AG10803 (cell line): ENCODE results near the gene RAB10.

Experiments used
- DNase-seq: peaks from one replicate; pipeline ENCODE4 v3.0.0; 2010; ENCODE audit warnings: low read depth
- H3K4me3 ChIP-seq: 2 replicates; pipeline ENCODE4 v1.5.1; 2011; ENCODE audit warnings: mild to moderate bottlenecking, low read length, control low read depth
- TF ChIP-seq, protein P1 (sequence below): conservative IDR thresholded peaks from 2 replicates; pipeline ENCODE4 v1.5.1; 2011; ENCODE audit warnings: mild to moderate bottlenecking, low read length, control low read depth, inconsistent platforms

The RAB10 gene

DNA sequence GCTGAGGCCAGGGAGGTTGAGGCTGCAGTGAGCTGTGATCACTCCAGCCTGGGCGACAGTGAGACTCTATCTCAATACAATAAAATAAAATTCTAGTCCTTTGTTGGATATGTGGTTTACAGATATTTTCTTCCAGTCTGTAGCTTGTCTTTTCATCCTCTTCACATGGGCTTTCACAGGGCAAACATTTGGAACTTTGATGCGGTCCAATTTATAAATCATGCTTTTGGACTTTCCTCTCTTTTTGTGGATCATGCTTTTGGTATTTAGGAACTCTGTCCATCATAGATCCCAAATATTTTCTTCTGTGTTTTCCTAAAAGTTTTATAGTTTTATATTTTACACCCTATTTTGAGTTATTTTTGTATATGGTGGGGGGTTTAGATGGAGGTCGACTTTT is 14.9 kb downstream of the RAB10 start:
- TF ChIP-seq, protein P1, sequence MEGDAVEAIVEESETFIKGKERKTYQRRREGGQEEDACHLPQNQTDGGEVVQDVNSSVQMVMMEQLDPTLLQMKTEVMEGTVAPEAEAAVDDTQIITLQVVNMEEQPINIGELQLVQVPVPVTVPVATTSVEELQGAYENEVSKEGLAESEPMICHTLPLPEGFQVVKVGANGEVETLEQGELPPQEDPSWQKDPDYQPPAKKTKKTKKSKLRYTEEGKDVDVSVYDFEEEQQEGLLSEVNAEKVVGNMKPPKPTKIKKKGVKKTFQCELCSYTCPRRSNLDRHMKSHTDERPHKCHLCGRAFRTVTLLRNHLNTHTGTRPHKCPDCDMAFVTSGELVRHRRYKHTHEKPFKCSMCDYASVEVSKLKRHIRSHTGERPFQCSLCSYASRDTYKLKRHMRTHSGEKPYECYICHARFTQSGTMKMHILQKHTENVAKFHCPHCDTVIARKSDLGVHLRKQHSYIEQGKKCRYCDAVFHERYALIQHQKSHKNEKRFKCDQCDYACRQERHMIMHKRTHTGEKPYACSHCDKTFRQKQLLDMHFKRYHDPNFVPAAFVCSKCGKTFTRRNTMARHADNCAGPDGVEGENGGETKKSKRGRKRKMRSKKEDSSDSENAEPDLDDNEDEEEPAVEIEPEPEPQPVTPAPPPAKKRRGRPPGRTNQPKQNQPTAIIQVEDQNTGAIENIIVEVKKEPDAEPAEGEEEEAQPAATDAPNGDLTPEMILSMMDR = no peak
- DNase-seq = no peak
- H3K4me3 ChIP-seq = no peak overlapping the region

DNA sequence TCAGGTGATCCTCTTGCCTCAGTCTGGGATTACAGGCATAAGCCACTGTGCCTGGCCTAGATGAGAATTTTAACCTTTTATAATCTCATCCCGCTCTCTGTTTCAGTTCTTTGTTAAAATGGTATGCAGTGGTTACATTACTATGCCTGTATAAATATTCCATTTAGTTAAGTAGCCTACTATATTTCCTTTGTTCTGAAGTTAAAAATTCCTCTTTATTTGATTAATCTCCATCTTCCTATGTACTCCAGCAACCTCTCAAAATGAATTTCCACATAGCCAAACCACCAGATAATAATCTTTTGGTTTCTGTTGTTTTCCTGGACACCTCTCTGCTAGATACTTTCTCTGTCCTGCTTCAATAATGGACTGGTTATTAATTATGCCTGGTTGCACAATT is 15.8 kb downstream of the RAB10 start:
- H3K4me3 ChIP-seq = no peak overlapping the region
- DNase-seq = no peak
- TF ChIP-seq, protein P1 = no peak

DNA sequence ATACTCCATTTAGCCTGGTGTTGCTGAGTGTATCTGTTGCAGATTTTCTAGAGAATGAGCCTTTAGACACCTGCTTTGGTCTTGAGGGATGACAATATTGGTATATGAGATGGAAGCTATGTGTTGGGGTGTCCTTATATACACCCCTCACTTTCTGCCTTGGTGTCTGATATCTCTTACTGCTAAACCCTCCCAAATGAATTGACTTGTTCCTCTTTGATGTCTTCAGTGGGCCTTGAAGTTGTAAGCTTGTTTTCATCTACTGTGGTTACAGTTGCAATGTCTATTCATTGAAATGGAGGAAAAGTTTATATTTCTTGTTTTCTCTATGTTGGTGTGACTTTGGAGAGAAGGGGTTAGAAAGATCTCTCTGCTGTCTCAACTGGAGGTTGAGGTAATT is 18.9 kb downstream of the RAB10 start:
- TF ChIP-seq, protein P1 = no peak
- no peak overlapping the region for H3K4me3 ChIP-seq
- DNase-seq = no peak

DNA sequence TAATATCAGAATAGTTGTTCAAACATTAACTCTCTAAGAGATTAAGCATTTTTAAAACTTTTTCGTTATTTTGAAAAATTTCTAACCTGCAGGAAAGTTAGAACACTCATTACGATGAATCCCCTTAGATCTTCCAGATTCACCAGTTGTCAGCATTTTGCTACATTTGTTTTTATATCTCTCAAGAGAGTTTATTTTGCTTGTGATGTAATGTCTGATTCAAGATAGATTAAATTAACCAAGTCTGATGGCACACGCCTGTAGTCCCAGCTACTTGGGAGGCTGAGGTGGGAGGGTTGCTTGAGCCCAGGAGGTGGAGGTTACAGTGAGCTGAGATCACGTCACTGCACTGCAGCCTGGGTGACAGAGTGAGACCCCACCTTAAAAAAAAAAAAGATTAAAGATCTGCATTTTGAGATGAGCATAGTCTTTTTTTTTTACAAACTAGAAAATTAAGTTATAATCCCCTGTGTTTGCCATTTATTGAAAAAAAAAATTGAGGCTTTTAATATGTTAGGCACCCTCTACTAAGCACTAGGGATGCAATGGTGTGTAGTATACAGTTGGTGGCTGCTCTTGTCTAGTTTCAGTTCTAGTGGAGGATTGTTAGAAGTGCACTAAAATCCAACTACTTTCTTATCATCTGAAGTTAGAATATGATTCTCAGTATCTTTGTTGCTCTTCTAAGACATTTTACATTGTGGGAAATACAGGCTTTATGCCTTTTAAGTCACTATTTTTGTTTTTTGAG is 20.9 kb downstream of the RAB10 start:
- TF ChIP-seq, protein P1 = no peak

DNA sequence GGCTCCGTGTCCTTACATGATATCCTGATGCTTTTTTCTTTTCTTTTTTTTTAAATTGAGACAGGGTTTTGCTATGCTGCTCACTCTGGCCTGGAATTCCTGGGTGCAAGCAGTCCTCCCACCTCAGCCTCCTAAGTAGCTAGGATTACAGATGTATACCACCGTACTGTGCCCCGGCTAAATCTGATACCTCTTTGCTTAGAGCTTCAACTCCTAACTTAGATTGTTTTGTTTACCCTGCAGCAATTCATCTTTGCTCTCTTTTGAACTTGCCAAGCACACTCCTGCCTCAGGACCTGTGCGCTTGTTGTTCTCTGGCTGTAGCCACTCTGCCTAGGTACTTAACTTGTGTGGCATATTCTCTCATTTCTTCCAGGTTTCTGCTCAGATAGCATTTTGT is 24.5 kb downstream of the RAB10 start:
- DNase-seq = no peak
- TF ChIP-seq, protein P1 = no peak
- H3K4me3 ChIP-seq = no peak overlapping the region

More for the DNA sequence above, 20.9 kb downstream of the RAB10 start:
- DNase-seq = no peak
- no peak overlapping the region for H3K4me3 ChIP-seq

DNA sequence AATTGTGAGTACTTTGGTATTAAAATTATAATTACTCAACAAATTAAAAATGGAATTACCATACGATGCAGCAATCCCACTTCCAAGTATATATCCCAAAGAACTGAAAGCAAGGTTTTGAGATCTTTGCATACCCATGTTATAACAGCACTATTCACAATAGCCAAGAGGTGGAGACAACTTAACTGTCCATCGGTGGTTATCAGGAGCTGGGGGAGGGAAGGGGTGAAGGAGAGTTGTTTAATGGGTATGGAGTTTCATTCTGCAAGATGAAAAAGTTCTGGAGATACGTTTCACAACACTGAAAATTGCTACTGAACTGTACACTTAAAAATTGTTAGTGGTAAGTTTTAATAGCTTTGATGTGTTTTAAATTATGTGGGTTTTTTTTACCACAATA is 25.7 kb downstream of the RAB10 start:
- TF ChIP-seq, protein P1 = no peak
- H3K4me3 ChIP-seq = no peak overlapping the region
- DNase-seq = no peak

DNA sequence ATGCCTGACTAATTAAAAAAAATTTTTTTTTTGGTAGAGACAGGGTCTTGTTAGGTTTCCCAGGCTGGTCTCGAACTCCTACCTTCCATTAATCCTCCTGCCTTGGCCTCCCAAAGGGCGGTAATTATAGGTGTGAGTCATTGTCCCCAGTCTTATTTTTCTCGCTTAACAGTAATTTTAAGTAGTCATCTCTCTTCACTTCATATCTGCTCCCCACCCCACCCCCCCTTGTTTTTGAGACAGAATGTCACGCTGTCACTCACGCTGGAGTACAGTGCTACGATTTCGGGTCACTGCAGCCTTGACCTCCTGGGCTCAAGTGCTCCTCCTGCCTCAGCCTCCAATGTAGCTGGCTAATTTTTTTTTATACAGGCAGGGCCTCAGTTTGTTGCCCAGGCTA is 27.7 kb downstream of the RAB10 start:
- TF ChIP-seq, protein P1 = no peak
- no peak for DNase-seq
- H3K4me3 ChIP-seq = no peak overlapping the region
